Rectal smooth muscle tissue (tissue), 1 donor: Measurements from ENCODE around the gene PPHLN1.

Source experiments
- H3K27ac ChIP-seq: one replicate; pipeline ENCODE4 v1.7.0; 2013; ENCODE audit warnings: low read depth, low read length, inconsistent platforms
- H3K27me3 ChIP-seq: one replicate; pipeline ENCODE4 v1.7.0; 2013; ENCODE audit warnings: low read length; ENCODE audit not compliant: control insufficient read depth, insufficient read depth
- H3K36me3 ChIP-seq: one replicate; pipeline ENCODE4 v1.7.0; 2013; ENCODE audit warnings: low read length; ENCODE audit not compliant: control insufficient read depth, insufficient read depth
- H3K4me1 ChIP-seq: one replicate; pipeline ENCODE4 v1.7.0; 2013; ENCODE audit warnings: low read length; ENCODE audit not compliant: control insufficient read depth, insufficient read depth
- H3K4me3 ChIP-seq: one replicate; pipeline ENCODE4 v1.7.0; 2013; ENCODE audit warnings: low read length
- H3K9ac ChIP-seq: one replicate; pipeline ENCODE4 v1.7.0; 2013; ENCODE audit warnings: low read length

Gene PPHLN1, protein sequence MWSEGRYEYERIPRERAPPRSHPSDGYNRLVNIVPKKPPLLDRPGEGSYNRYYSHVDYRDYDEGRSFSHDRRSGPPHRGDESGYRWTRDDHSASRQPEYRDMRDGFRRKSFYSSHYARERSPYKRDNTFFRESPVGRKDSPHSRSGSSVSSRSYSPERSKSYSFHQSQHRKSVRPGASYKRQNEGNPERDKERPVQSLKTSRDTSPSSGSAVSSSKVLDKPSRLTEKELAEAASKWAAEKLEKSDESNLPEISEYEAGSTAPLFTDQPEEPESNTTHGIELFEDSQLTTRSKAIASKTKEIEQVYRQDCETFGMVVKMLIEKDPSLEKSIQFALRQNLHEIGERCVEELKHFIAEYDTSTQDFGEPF

DNA sequence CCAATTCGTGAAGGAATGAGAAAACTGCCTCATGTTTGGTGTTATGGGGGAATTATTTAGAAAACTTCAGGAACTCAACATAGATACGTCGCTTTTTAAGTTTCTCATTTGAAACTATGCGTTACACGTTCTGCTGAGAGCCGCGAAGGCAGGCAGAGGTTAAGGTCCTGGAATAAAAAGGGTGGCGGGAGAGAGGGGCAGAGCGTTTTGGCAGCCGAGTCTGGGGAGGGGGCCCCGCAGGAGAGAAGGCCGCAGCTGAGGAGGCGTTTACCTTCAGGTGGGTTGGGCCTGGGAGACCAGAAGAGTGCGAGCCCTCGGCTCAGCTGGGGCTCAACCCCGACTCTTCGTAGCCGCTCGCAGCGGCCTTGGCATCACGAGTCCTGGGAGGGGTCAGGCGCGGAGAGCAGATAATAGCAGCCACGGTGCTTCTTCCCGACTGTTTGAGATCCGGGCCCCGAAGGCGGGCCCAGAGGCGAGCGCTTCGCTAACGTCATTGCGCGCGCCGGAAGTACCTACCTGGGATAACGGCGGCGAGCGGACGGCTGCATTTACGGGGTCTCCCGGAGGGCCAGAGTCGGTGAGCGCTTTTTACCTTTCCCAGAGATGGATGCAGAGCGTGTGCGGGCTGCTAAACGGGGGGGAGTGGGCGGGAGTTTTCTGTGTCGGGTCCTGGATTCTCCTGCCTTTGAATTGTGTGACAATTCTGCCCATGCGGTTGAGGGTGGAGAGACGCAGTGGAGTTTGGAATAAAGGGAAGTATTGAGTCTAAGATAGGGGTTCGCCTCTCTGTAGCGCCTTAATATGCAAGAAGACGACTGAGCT, at the start of gene PPHLN1, which contains the start of gene ZCRB1:
Gene PPHLN1, plus strand, starts transcription at position 515 of the 822 bp plus-strand sequence. CDS start 9,736 bp downstream, outside the sequence.
Gene ZCRB1, minus strand, starts transcription at position 442 of the 822 bp plus-strand sequence. CDS start 1,992 bp downstream, outside the sequence.
- peaks cover 8% of the 10 kb centered on the region for H3K4me1 ChIP-seq
- H3K36me3 ChIP-seq: no peaks in the 10 kb centered on the region
- no peaks in the 10 kb centered on the region for H3K27me3 ChIP-seq
- H3K4me3 ChIP-seq: peak within 1 kb of the TSS; percentile 82
- H3K9ac ChIP-seq: peak within 1 kb of the TSS; percentile 85
- peak within 1 kb of the TSS; percentile 88 for H3K27ac ChIP-seq

DNA sequence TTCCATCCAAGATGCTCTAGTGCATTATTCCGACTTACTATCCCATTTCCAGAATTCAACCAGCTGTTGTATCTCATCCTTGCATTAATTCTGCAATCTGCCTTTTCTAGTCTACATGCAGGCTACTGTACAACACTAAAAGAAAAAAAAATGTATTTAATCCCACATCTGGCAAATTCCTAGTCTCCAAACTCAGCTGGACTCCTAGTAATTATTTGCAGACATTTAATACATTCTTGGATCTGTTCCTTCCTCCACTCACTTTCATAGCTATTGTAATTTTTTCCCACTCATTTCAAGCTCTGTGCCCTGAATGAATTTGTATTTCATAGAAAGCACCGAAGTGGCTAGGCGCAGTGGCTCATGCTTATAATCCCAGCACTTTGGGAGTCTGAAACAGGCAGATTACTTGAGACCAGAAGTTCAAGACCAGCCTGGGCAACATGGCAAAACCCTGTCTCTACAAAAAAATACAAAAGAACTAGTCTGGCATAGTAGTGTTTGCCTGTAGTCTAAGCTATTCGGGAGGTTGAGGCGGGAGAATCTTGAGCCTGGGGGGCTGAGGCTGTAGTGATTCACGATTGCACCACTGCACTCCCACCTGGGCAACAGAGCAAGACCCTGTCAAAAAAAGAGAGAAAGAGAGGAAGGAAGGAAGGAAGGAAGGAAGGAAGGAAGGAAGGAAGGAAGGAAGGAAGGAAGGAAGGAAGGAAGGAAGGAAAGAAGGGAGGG, 48.4 kb upstream of the PPHLN1 start:
- Histone ChIP-seq H3K27ac (no peak overlapping the region), H3K4me1 (no peaks in the 10 kb centered on the region), H3K9ac (no peak overlapping the region), H3K4me3 (no peak overlapping the region), H3K36me3 (no peaks in the 10 kb centered on the region), H3K27me3 (no peaks in the 10 kb centered on the region)

DNA sequence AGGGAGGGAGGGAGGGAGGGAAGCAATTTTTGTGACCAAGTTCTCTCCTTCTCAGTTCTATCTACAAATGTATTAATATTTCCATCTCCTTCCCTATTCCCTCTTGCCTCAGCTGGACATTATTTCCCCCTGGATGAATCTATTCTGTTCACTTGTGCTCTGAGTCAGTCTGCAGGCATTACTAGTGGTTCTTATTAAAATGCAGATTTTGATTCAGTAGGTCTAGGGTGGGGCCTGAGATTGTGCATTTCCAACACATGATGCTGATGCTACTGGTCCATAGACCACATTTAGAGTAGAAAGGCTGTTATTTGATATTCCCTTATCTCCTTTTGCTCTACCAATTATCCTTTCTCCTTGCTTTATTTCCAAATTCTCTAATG, 47.8 kb upstream of the PPHLN1 start:
- no peak overlapping the region for H3K4me3 ChIP-seq
- H3K4me1 ChIP-seq: no peaks in the 10 kb centered on the region
- H3K27ac ChIP-seq: no peak overlapping the region
- H3K36me3 ChIP-seq: no peaks in the 10 kb centered on the region
- no peaks in the 10 kb centered on the region for H3K27me3 ChIP-seq
- no peak overlapping the region for H3K9ac ChIP-seq

DNA sequence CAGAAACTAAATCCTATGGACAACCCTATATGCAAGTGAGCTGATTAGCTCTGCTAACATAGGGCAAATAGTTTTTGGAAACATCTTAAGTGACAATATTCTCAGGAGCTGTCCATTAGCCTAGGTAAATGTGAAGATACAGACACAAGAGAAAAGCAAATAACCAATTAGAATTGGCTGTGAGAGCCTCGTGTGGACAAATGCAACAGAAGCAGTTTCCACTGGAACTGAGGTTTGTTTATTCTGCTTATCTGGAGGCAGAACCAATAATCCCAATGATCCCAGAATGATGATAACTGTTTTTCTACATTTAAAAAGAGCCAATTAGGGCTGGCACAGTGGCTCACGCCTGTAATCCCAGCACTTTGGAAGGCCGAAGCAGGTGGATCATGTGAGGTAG, 44.7 kb upstream of the PPHLN1 start:
- Histone ChIP-seq H3K4me1 (no peaks in the 10 kb centered on the region), H3K27ac (no peak overlapping the region), H3K27me3 (no peaks in the 10 kb centered on the region), H3K9ac (no peak overlapping the region), H3K4me3 (no peak overlapping the region), H3K36me3 (no peaks in the 10 kb centered on the region)

DNA sequence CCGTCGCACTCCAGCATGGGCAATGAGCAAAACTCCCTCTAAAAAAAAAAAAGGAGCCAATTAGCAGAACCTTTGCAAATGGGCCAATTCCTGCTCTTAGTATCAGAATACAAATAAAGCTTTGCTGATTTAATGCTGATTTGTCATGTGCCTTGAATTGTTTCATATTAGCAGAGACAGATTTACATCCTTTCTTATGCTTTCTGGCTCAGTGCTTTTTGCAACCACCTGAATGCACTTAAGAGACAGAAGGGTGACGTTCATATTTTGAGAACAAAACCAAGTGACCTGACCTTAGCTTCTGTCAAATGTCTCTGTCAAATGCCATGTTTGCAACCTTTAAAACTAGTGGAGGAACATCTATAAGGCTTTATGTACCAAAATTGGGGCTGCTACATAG, 44.1 kb upstream of the PPHLN1 start:
- Histone ChIP-seq H3K27me3 (no peaks in the 10 kb centered on the region), H3K4me3 (no peak overlapping the region), H3K27ac (no peak overlapping the region), H3K9ac (no peak overlapping the region), H3K4me1 (no peaks in the 10 kb centered on the region), H3K36me3 (no peaks in the 10 kb centered on the region)

DNA sequence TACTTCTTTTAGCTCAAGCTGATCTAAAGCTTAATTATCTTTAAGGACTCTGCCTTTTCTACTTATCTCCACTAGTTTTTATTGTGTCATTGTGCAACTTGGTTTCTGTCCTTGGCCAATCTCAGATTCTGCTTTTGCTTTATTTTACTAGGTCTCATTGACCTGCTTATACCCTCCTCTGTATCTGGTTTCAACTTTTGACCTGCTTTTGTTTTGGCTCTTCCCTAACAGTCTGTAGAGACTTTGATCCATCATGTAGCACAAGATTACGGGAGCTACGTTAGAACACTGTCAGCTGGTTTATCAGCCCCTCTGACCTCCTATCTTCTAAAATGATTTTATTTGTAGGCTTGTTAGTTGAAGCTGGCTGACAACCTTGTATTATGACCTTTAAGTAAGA, 43.7 kb upstream of the PPHLN1 start:
- Histone ChIP-seq H3K9ac (no peak overlapping the region), H3K27ac (no peak overlapping the region), H3K4me3 (no peak overlapping the region)

DNA sequence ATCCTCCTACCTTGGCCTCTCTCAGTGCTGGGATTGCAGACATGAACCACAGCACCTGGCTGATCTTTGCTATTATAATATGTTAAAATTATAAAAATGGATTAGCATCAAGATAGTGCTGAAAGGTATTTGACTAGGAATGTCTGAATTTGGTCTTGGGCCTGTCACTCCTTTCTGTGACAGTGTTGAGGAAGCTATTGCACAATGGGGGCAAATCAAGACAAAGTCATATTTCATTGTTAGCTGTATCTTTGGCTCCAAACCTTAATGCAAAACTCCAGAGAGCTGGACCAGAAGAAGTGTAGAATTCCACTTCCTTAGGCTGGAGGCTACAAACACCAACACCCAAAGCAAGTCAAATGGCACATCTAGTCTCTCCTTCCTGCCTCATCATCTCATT, 42.2 kb upstream of the PPHLN1 start:
- Histone ChIP-seq H3K27ac (no peak overlapping the region), H3K4me3 (no peak overlapping the region), H3K36me3 (no peaks in the 10 kb centered on the region), H3K27me3 (no peaks in the 10 kb centered on the region), H3K4me1 (no peaks in the 10 kb centered on the region), H3K9ac (no peak overlapping the region)

More for the DNA sequence above, 43.7 kb upstream of the PPHLN1 start:
- Histone ChIP-seq H3K27me3 (no peaks in the 10 kb centered on the region), H3K36me3 (no peaks in the 10 kb centered on the region), H3K4me1 (no peaks in the 10 kb centered on the region)

DNA sequence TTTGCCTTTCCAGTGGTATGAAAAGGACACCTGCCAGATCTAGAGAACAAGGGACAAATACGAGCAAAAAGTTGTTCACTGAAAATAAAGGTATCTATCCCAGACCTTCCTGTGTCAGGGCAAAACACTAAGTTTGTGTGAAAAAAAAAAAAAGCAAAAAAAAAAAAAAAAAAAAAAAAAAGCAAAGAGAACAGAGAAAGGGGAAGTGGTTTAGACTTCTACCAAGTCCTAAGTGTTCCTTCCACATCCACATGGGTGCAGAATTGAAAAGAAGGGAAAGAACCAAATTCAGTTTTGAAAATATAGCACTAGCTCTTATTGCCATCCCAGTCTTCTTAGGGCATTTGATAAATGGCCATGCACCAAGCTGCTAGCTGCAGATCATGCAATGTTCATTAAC, 41.8 kb upstream of the PPHLN1 start:
- Histone ChIP-seq H3K4me3 (no peak overlapping the region), H3K27ac (no peak overlapping the region), H3K36me3 (no peaks in the 10 kb centered on the region), H3K4me1 (no peaks in the 10 kb centered on the region), H3K27me3 (no peaks in the 10 kb centered on the region), H3K9ac (no peak overlapping the region)

DNA sequence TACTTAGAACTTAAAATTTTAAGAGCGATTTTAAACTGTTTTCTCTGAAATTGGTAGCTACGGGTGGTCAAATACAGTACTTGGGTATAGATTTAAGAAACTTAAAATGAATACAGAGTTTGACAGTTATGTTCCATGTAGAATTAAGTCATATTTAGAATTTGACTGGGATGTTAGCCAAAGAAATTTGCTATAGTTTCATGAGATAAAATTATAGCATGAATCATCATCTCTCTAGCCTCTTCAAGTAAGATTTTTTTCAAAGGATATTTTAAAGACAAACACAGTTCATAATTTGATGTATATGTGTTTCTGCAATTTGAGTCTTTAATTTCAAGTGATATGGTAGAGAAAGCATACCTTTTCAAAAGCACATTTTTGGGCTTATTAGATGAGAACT, 41.1 kb upstream of the PPHLN1 start:
- Histone ChIP-seq H3K9ac (no peak overlapping the region), H3K36me3 (no peaks in the 10 kb centered on the region), H3K27ac (no peak overlapping the region), H3K4me1 (no peaks in the 10 kb centered on the region), H3K27me3 (no peaks in the 10 kb centered on the region), H3K4me3 (no peak overlapping the region)

DNA sequence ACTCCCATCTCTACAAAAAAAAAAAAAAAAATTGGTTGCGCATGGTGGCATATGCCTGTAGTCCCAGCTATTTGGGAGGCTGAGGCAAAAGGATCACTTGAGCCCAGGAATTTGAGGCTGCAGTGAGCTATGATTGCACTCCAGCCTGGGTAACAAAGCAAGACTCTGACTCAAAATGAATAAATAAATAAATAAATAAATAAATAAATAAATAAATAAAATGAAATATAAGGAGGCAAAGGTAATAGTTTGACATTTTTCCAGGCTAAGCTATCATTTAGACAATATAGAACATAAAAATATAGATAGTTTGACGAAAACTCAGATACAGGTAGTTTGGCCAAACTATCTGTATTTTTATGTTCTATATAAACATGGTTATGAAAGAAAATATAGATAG, 40.5 kb upstream of the PPHLN1 start:
- no peaks in the 10 kb centered on the region for H3K27me3 ChIP-seq
- no peak overlapping the region for H3K4me3 ChIP-seq
- no peak overlapping the region for H3K27ac ChIP-seq
- no peaks in the 10 kb centered on the region for H3K36me3 ChIP-seq
- H3K9ac ChIP-seq: no peak overlapping the region
- no peaks in the 10 kb centered on the region for H3K4me1 ChIP-seq

DNA sequence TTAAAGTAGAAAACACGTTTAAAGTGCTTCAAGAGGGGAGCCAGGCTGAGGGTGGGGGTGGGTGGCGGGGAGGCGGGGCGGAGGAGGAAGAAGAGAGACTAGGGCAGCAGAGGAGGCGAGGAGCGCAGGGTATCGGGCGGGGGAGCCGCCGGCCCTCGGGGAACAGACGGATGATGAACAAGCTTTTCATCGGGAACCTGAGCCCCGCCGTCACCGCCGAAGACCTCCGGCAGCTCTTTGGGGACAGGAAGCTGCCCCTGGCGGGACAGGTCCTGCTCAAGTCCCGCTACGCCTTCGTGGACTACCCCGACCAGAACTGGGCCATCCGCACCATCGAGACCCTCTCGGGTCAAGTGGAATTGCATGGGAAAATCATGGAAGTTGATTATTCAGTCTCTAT, 39.2 kb upstream of the PPHLN1 start:
- H3K27me3 ChIP-seq: no peaks in the 10 kb centered on the region
- H3K27ac ChIP-seq: no peak overlapping the region
- no peaks in the 10 kb centered on the region for H3K36me3 ChIP-seq
- H3K9ac ChIP-seq: no peak overlapping the region
- no peaks in the 10 kb centered on the region for H3K4me1 ChIP-seq
- no peak overlapping the region for H3K4me3 ChIP-seq

DNA sequence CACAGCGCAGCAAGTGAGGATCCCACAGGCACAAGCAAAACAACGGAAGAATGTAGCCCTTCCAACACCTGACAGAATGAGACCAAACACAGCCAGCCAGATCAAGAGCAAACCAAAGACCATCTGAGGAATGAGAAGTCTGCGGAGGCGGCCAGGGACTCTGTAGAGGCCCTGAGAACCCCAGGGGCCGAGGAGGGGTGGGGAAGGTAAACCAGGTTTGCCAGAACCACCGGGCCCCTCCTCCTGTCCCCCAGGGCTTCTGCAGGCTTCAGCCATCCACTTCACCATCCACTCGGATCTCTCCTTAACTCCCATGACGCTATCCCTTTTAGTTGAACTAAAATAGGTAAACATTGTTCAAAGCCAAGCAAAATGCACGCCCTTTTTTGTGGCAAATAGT, 37.4 kb upstream of the PPHLN1 start:
- Histone ChIP-seq H3K4me3 (no peak overlapping the region), H3K36me3 (no peaks in the 10 kb centered on the region), H3K9ac (no peak overlapping the region), H3K27ac (no peak overlapping the region), H3K4me1 (no peaks in the 10 kb centered on the region), H3K27me3 (no peaks in the 10 kb centered on the region)
